ENCODE results near the gene HOXA9.

DNA sequence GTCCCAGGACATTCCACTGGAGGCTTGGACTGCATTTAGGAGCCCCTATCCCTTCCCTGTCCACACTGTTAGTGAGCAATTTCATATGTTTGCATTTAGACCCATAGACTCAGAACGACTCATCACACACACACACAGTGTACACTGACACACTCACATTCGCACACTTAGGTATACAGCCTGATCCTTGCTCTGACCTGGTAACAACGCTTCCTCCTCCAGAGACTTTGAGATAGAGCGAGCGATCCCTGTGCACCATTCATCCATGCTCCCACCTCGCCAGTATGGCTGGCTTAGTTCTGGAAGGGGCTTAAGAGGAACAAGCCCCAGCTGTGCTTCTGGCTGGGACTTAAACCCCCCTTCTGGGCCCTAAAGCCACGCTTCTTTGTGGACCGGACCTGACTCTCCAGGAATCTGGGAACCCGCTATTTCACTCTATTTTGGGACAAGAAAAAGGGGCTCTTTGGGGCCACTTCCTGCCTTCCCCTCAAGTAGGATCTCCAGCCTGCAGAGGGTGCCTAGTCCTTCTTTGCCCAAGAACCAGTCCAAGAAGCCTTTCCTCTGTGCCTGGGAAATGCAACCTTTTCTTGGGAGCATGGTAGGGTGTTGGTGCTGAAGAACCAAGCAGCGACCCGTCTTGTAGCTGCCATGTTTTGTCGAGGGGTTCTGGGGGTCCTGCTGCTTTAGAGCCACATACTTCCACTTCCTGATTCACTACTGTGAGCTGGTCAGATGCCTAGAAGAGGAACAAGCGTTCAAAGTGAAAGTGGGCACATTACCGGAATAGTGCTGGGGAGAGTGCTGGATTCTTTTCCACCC is 35.6 kb upstream of the HOXA9 start:
- TF ChIP-seq FOXA1 (IDR thresholded peaks at IDR 0.05) (no peak), SP1 (IDR thresholded peaks at IDR 0.05) (no peak), GABPA (IDR thresholded peaks at IDR 0.05 in 1 of 2, conservative IDR thresholded peaks at IDR 0.05 in 1 of 2) (no peak)
- TF ChIP-seq, protein P1, sequence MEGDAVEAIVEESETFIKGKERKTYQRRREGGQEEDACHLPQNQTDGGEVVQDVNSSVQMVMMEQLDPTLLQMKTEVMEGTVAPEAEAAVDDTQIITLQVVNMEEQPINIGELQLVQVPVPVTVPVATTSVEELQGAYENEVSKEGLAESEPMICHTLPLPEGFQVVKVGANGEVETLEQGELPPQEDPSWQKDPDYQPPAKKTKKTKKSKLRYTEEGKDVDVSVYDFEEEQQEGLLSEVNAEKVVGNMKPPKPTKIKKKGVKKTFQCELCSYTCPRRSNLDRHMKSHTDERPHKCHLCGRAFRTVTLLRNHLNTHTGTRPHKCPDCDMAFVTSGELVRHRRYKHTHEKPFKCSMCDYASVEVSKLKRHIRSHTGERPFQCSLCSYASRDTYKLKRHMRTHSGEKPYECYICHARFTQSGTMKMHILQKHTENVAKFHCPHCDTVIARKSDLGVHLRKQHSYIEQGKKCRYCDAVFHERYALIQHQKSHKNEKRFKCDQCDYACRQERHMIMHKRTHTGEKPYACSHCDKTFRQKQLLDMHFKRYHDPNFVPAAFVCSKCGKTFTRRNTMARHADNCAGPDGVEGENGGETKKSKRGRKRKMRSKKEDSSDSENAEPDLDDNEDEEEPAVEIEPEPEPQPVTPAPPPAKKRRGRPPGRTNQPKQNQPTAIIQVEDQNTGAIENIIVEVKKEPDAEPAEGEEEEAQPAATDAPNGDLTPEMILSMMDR (IDR thresholded peaks at IDR 0.05; ENCODE audit: low read depth, low read length, missing input control) = no peak
- TF ChIP-seq, protein P2, sequence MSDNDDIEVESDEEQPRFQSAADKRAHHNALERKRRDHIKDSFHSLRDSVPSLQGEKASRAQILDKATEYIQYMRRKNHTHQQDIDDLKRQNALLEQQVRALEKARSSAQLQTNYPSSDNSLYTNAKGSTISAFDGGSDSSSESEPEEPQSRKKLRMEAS (IDR thresholded peaks at IDR 0.05) = no peak
- TF ChIP-seq, protein P3, sequence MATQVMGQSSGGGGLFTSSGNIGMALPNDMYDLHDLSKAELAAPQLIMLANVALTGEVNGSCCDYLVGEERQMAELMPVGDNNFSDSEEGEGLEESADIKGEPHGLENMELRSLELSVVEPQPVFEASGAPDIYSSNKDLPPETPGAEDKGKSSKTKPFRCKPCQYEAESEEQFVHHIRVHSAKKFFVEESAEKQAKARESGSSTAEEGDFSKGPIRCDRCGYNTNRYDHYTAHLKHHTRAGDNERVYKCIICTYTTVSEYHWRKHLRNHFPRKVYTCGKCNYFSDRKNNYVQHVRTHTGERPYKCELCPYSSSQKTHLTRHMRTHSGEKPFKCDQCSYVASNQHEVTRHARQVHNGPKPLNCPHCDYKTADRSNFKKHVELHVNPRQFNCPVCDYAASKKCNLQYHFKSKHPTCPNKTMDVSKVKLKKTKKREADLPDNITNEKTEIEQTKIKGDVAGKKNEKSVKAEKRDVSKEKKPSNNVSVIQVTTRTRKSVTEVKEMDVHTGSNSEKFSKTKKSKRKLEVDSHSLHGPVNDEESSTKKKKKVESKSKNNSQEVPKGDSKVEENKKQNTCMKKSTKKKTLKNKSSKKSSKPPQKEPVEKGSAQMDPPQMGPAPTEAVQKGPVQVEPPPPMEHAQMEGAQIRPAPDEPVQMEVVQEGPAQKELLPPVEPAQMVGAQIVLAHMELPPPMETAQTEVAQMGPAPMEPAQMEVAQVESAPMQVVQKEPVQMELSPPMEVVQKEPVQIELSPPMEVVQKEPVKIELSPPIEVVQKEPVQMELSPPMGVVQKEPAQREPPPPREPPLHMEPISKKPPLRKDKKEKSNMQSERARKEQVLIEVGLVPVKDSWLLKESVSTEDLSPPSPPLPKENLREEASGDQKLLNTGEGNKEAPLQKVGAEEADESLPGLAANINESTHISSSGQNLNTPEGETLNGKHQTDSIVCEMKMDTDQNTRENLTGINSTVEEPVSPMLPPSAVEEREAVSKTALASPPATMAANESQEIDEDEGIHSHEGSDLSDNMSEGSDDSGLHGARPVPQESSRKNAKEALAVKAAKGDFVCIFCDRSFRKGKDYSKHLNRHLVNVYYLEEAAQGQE (IDR thresholded peaks at IDR 0.05) = no peak
